Central memory CD4-positive, alpha-beta T cell (primary cell): ENCODE measurements around the gene ZNF157.

ENCODE experiments used
- DNase-seq: peaks from one replicate; pipeline ENCODE4 v3.0.0; 2022

The ZNF157 gene

DNA sequence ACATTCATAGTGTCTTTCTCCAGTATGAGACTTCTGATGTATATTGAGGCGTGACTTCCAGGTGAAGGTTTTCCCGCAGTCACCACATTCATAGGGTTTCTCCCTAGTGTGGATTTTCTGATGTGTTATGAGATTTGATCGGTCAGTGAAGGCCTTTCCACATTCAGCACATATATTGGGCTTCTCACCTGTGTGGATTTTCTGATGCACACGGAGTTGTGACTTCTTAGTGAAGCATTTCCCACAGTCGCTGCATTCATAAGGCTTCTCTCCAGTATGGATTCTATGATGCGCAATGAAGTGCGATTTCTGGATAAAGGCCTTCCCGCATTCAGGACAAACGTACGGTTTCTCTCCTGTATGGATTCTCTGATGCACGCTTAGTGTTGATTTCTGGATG lies 77.2 kb downstream of the ZNF157 start:
- no peak for DNase-seq

DNA sequence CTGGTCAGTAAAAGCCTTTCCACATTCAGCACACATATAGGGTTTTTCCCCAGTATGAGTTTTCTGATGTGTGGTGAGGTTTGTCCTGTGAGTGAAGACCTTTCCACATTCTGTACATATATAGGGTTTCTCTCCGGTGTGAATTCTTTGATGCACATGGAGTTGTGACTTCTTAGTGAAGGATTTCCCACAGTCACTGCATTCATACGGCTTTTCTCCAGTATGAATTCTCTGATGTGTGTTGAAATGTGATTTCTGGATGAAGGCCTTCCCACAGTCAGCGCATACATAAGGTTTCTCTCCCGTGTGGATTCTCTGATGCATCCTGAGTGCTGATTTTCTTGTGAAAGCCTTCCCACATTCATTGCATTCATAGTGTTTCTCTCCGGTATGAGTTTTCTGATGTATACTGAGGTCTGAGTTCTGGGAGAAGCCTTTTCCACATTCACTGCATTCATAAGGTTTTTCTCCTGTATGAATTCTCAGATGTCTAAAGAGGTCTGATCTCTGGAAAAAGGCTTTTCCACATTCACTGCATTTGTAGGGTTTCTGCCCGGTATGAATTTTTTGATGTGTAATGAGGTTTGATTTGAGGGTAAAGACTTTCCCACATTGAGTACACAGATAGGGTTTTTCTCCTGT lies 77.9 kb downstream of the ZNF157 start:
- no peak for DNase-seq

DNA sequence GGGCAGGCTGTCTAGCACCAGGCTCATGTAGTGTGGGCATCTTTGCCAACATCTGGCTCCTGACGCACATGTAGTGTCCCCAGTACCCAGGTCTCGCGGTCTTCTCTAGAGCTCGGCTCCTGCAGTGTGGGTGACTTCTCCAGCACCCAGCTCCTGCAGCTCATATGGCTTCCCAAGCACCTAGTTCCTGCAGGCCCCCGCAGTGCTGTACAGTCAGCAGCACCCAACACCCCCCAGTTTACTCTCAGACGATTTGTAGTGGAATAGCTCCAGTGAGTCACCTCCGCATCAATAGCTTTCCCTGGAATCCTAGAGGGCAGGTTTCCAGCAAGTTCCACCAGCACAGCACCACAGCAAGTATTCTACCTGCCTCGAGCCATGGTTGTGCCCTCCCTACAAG lies 81.7 kb downstream of the ZNF157 start:
- DNase-seq, result no peak

DNA sequence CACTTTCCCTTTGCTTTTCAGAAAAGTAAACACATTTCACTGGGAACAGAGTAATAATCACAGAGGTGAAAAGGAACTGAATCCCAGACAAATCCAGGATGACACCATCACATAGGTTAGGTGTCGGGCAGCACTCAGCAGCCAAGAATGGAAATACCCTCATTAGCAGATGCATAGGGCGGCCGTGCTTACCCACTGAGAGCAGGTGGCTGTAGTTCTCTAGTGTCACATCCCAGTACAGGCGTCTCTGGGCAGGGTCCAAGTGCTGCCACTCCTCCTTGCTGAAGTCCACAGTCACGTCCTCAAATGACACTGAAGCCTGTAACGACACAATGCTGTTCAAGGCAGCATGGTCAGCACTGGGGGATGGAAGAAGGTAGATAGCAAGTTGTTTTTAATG lies 85.7 kb downstream of the ZNF157 start:
- no peak for DNase-seq

DNA sequence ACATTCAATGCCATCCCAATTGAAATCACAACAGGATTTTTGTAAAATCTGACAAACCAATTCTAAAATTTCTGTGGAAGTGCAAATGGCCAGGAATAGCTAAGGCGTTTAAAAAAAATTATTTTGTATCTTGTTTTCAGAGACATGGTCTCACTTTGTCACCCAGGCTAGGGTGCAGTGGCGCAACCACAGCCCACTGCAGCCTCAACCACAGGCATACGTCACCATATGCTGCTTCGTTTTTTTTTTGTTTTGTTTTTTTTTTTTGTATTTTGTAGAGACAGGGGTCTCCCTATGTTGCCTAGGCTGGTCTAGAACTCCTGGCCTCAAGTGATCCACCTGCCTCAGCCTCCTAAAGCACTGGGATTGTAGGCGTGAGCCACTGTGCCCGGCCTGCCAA lies 88.2 kb downstream of the ZNF157 start:
- DNase-seq, result no peak

DNA sequence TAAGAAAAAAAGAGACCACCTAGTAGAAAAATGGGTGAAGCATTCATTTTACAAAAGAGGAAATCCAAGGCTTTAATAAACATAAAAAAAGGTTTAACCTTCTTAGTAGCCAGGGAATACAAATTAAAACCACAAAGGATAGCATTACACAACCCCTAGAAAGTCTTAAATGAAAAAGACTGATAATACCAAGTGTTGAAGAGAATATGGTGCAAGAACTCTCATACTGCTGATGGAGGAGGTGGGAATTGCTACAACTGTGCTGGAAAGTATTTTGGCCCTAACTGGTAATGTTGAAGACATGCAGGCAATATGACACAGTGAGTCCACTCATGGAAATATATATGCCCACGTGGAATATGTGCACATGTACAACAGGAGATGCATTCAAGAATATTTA lies 90.2 kb downstream of the ZNF157 start:
- DNase-seq, result no peak
